Thyroid gland (tissue), 4 donors: ENCODE data around the gene TCF3. TPM values are rescaled to one million over a fixed set of nuclear protein-coding genes. Genes with fewer than 3 reads are reported as not detected.

Source experiments
- DNase-seq, 2 donors: peaks; one replicate each; pipeline ENCODE4 v3.0.0-alpha.2; 2019
- H3K27ac ChIP-seq, 3 donors: fragments of 200-600 bp; sonication (generic); 1 replicate in 2 of 3; 2 replicates in 1 of 3; pipeline ENCODE4 v1.5.1; 2016 to 2019; ENCODE audit warnings: mild to moderate bottlenecking in 1 of 3, moderate library complexity in 1 of 3
- H3K27me3 ChIP-seq: fragments of 200-600 bp; sonication (generic); one replicate; pipeline ENCODE4 v1.5.1; 2019
- H3K36me3 ChIP-seq, 2 donors: fragments of 200-600 bp; sonication (generic); one replicate each; pipeline ENCODE4 v1.5.1; 2016 to 2019
- H3K4me1 ChIP-seq, 2 donors: fragments of 200-600 bp; sonication (generic); one replicate each; pipeline ENCODE4 v1.5.1; 2017 to 2019
- H3K4me3 ChIP-seq, 3 donors: fragments of 200-600 bp; sonication (generic); replicated peaks in 1 of 3; 1 replicate in 2 of 3; 2 replicates in 1 of 3; pipeline ENCODE4 v1.5.1; 2016; ENCODE audit warnings: mild to moderate bottlenecking in 1 of 3
- H3K9me3 ChIP-seq: fragments of 200-600 bp; sonication (generic); one replicate; pipeline ENCODE4 v1.5.1; 2017
- CTCF ChIP-seq, 6 experiments: fragments of 200-600 bp in 3 of 6; fragments of 450-650 bp in 3 of 6; sonication (generic) in 3 of 6; IDR thresholded peaks; one replicate each; pipeline ENCODE4 v1.5.1; 2016 to 2019; ENCODE audit warnings: antibody characterized with exemption in 6 of 6, mild to moderate bottlenecking in 2 of 6, inconsistent platforms in 1 of 6, moderate library complexity in 1 of 6
- POLR2A ChIP-seq, 2 donors: fragments of 450-650 bp; IDR thresholded peaks; one replicate each; pipeline ENCODE4 v1.6.1; 2017; ENCODE audit warnings: antibody characterized with exemption in 2 of 2, mild to moderate bottlenecking in 2 of 2, moderate library complexity in 1 of 2
- WGBS, 2 donors: methylation state at CpG; one replicate each; pipeline ENCODE4 v1.1.5; 2017; 5-methylcytosine and 5-hydroxymethylcytosine counted together
- intact Hi-C: fragments of 100-400 bp; cut with DNase I; formaldehyde crosslinking; loops from one replicate; pipeline ENCODE4 v1.15.1; 2023
- total RNA-seq, 4 donors: library from RNA; depleted of rRNA; stranded (reverse); fragments of >200 nt; gene quantifications; one replicate each; pipeline ENCODE4 v1.2.3, GENCODE V29; 2016

The TCF3 gene
- total RNA-seq, 4 donors from 2014 or later: 28.6 to 70.6 (median 43.8) TPM

- peak overlapping the region; percentile 46 to 82 (median 47) for H3K27ac ChIP-seq
- no peaks in the 10 kb centered on the region for H3K9me3 ChIP-seq
- DNase-seq: no peak
- intact Hi-C loops: loop anchor here (5.0 kb wide), 1 partner anchor 35 kb away; no protein-coding TSS in a partner anchor
- peak overlapping the region; percentile 71 to 96 (median 83) for H3K4me3 ChIP-seq
- 0% methylated on average over 1 of the region's 108 CpGs; no CpG with 5 or more reads in 1 of the 2 donors for WGBS, 2 donors
- no peaks in the 10 kb centered on the region for H3K36me3 ChIP-seq
- no peaks in the 10 kb centered on the region for H3K27me3 ChIP-seq
- TF ChIP-seq POLR2A (IDR thresholded peaks at IDR 0.05): no peak
- TF ChIP-seq CTCF (IDR thresholded peaks at IDR 0.05): no peak
- peaks cover 12 to 13% of the 10 kb centered on the region in 2 donors for H3K4me1 ChIP-seq
Measured at GRCh38 chr19:1567116-1567847, 85.1 kb downstream of the TCF3 start.

GRCh38 chr19:1566392-1567115 lies 85.9 kb downstream of the TCF3 start:
- DNase-seq: peak; percentile 81 to 87
- H3K4me3 ChIP-seq: peak overlapping the region; percentile 71 to 96 (median 83)
- TF ChIP-seq POLR2A (IDR thresholded peaks at IDR 0.05): peak in 1 of 2 donors; percentile 66
- TF ChIP-seq CTCF (IDR thresholded peaks at IDR 0.05): peak in 1 of 6 experiments; percentile 12
- intact Hi-C loops: loop anchor here (5.0 kb wide), 1 partner anchor 36 kb away; no protein-coding TSS in a partner anchor
- peaks cover 12 to 13% of the 10 kb centered on the region in 2 donors for H3K4me1 ChIP-seq
- H3K27me3 ChIP-seq: no peaks in the 10 kb centered on the region
- H3K36me3 ChIP-seq: no peaks in the 10 kb centered on the region
- peak overlapping the region; percentile 46 to 82 (median 47) for H3K27ac ChIP-seq
- no peaks in the 10 kb centered on the region for H3K9me3 ChIP-seq
- 0% methylated on average over 9 to 31 of the region's 42 CpGs for WGBS, 2 donors

GRCh38 chr19:1563251-1563650 lies 89.2 kb downstream of the TCF3 start:
- no peaks in the 10 kb centered on the region for H3K9me3 ChIP-seq
- no peak for TF ChIP-seq POLR2A (IDR thresholded peaks at IDR 0.05)
- TF ChIP-seq CTCF (IDR thresholded peaks at IDR 0.05): no peak
- no peak overlapping the region for H3K4me3 ChIP-seq
- WGBS, 2 donors: 90 to 96% methylated on average over 6 of the region's 6 CpGs
- H3K36me3 ChIP-seq: no peaks in the 10 kb centered on the region
- H3K27me3 ChIP-seq: no peaks in the 10 kb centered on the region
- intact Hi-C loops: no loop called here
- H3K27ac ChIP-seq: no peak overlapping the region
- H3K4me1 ChIP-seq: peaks cover 7 to 9% of the 10 kb centered on the region in 2 donors
- no peak for DNase-seq

- WGBS, 2 donors: 86 to 94% methylated on average over 9 to 13 of the region's 17 CpGs
- Histone ChIP-seq H3K27me3 (no peaks in the 10 kb centered on the region), H3K4me1 (peaks cover 7 to 8% of the 10 kb centered on the region in 2 donors), H3K4me3 (no peak overlapping the region), H3K36me3 (no peaks in the 10 kb centered on the region), H3K9me3 (no peaks in the 10 kb centered on the region), H3K27ac (no peak overlapping the region)
- intact Hi-C loops: no loop called here
- TF ChIP-seq POLR2A (IDR thresholded peaks at IDR 0.05): no peak
- TF ChIP-seq CTCF (IDR thresholded peaks at IDR 0.05): no peak
- no peak for DNase-seq
Measured at GRCh38 chr19:1561236-1561842, 91.1 kb downstream of the TCF3 start.
